Measurements from ENCODE around the gene OPCML.

DNA sequence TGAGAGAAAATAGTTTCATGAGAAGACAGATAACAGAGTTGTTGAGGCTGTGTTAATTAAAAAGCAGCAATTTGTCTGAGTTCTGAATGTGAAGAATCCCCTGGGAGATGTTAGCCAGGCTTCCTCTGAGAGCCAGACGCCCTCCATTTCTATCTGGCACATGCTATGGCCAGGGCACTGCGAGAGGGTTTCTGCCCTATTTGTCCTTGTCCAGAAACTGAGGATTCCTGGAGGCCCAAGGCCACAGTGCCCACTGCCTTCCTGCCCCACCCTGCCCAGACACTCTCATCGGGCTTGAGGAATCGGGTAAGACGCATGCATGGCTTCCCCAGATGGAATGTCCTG lies 484.6 kb downstream of the OPCML start:
- TF ChIP-seq, protein P1, sequence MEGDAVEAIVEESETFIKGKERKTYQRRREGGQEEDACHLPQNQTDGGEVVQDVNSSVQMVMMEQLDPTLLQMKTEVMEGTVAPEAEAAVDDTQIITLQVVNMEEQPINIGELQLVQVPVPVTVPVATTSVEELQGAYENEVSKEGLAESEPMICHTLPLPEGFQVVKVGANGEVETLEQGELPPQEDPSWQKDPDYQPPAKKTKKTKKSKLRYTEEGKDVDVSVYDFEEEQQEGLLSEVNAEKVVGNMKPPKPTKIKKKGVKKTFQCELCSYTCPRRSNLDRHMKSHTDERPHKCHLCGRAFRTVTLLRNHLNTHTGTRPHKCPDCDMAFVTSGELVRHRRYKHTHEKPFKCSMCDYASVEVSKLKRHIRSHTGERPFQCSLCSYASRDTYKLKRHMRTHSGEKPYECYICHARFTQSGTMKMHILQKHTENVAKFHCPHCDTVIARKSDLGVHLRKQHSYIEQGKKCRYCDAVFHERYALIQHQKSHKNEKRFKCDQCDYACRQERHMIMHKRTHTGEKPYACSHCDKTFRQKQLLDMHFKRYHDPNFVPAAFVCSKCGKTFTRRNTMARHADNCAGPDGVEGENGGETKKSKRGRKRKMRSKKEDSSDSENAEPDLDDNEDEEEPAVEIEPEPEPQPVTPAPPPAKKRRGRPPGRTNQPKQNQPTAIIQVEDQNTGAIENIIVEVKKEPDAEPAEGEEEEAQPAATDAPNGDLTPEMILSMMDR (IDR thresholded peaks at IDR 0.05; ENCODE audit: poor library complexity, severe bottlenecking) = no peak
- no peak for TF ChIP-seq RAD21 (conservative IDR thresholded peaks at IDR 0.05)
- no peak for TF ChIP-seq SMC3 (conservative IDR thresholded peaks at IDR 0.05; ENCODE audit: poor library complexity)
- no peak for TF ChIP-seq EZH2 (IDR thresholded peaks at IDR 0.05; ENCODE audit: borderline replicate concordance, insufficient read depth, low read length, poor library complexity, severe bottlenecking)
- TF ChIP-seq POLR2AphosphoS5 (IDR thresholded peaks at IDR 0.05) = no peak
- TF ChIP-seq, protein P2, sequence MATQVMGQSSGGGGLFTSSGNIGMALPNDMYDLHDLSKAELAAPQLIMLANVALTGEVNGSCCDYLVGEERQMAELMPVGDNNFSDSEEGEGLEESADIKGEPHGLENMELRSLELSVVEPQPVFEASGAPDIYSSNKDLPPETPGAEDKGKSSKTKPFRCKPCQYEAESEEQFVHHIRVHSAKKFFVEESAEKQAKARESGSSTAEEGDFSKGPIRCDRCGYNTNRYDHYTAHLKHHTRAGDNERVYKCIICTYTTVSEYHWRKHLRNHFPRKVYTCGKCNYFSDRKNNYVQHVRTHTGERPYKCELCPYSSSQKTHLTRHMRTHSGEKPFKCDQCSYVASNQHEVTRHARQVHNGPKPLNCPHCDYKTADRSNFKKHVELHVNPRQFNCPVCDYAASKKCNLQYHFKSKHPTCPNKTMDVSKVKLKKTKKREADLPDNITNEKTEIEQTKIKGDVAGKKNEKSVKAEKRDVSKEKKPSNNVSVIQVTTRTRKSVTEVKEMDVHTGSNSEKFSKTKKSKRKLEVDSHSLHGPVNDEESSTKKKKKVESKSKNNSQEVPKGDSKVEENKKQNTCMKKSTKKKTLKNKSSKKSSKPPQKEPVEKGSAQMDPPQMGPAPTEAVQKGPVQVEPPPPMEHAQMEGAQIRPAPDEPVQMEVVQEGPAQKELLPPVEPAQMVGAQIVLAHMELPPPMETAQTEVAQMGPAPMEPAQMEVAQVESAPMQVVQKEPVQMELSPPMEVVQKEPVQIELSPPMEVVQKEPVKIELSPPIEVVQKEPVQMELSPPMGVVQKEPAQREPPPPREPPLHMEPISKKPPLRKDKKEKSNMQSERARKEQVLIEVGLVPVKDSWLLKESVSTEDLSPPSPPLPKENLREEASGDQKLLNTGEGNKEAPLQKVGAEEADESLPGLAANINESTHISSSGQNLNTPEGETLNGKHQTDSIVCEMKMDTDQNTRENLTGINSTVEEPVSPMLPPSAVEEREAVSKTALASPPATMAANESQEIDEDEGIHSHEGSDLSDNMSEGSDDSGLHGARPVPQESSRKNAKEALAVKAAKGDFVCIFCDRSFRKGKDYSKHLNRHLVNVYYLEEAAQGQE (IDR thresholded peaks at IDR 0.05; ENCODE audit: borderline replicate concordance) = no peak
- no peak for TF ChIP-seq TAF1 (IDR thresholded peaks at IDR 0.05; ENCODE audit: low read depth)
- TF ChIP-seq MXI1 (conservative IDR thresholded peaks at IDR 0.05; ENCODE audit: poor library complexity, severe bottlenecking) = no peak
